Endothelial cell (in vitro differentiated cells): ENCODE results near the gene FRMD4A. TPM values are rescaled to one million over a fixed set of nuclear protein-coding genes. Genes with fewer than 3 reads are reported as not detected.
A peak's percentile ranks its signal among the peaks of the same experiment; 100 is the strongest.

Source experiments
- DNase-seq: peaks from one replicate; pipeline ENCODE4 v3.0.0; 2021; ENCODE audit warnings: low spot score
- H3K27ac Mint-ChIP-seq: one replicate; pipeline ENCODE4 v1.8.0; 2021; ENCODE audit warnings: mixed read lengths, inconsistent platforms; ENCODE audit not compliant: unreplicated experiment
- H3K27me3 Mint-ChIP-seq: one replicate; pipeline ENCODE4 v1.8.0; 2021; ENCODE audit warnings: mild to moderate bottlenecking, moderate library complexity, mixed read lengths, inconsistent platforms; ENCODE audit not compliant: unreplicated experiment
- H3K36me3 Mint-ChIP-seq: one replicate; pipeline ENCODE4 v1.8.0; 2021; ENCODE audit warnings: mild to moderate bottlenecking, low read depth, mixed read lengths, inconsistent platforms; ENCODE audit not compliant: unreplicated experiment
- H3K4me1 Mint-ChIP-seq: one replicate; pipeline ENCODE4 v1.8.0; 2021; ENCODE audit warnings: mild to moderate bottlenecking, mixed read lengths, inconsistent platforms; ENCODE audit not compliant: unreplicated experiment
- H3K4me3 Mint-ChIP-seq: one replicate; pipeline ENCODE4 v1.8.0; 2021; ENCODE audit warnings: mild to moderate bottlenecking, mixed read lengths, inconsistent platforms; ENCODE audit not compliant: unreplicated experiment
- H3K9me3 Mint-ChIP-seq: one replicate; pipeline ENCODE4 v1.8.0; 2021; ENCODE audit warnings: mixed read lengths, inconsistent platforms; ENCODE audit not compliant: unreplicated experiment
- CTCF ChIP-seq: fragments of 200-600 bp; sonication (generic); IDR thresholded peaks from one replicate; pipeline ENCODE4 v1.5.0; 2021; ENCODE audit warnings: antibody characterized with exemption; ENCODE audit not compliant: unreplicated experiment
- total RNA-seq: library from RNA; stranded (reverse); fragmentation: NEBNext Ultra II Directional; extraction: Animal tissue kit (Norgen Biotek cat#: 25700); gene quantifications from one replicate; pipeline ENCODE4 v1.2.1, GENCODE V29; 2021; ENCODE audit not compliant: unreplicated experiment

The FRMD4A gene
- total RNA-seq, 1 donor from 2014 or later, result 68.9 TPM

GRCh38 chr10:13658871-13659685, 671.6 kb downstream of the FRMD4A start:
- DNase-seq, result peak; percentile 38
- Mint-ChIP-seq H3K4me3 (no peak overlapping the region), H3K9me3 (no peaks in the 10 kb centered on the region), H3K27ac (peak overlapping the region; percentile 61), H3K27me3 (no peaks in the 10 kb centered on the region), H3K4me1 (peaks cover 22% of the 10 kb centered on the region), H3K36me3 (peaks cover 47% of the 10 kb centered on the region)
- TF ChIP-seq CTCF, result no peak

- peak overlapping the region; percentile 37 for H3K4me3 Mint-ChIP-seq
- no peaks in the 10 kb centered on the region for H3K27me3 Mint-ChIP-seq
- H3K27ac Mint-ChIP-seq, result no peak overlapping the region
- H3K9me3 Mint-ChIP-seq, result no peaks in the 10 kb centered on the region
- peaks cover 22% of the 10 kb centered on the region for H3K4me1 Mint-ChIP-seq
- DNase-seq, result no peak
- no peak for TF ChIP-seq CTCF
- H3K36me3 Mint-ChIP-seq, result peaks cover 54% of the 10 kb centered on the region
Observed at GRCh38 chr10:13658264-13658663, 672.5 kb downstream of the FRMD4A start.

- no peak for DNase-seq
- H3K9me3 Mint-ChIP-seq, result no peaks in the 10 kb centered on the region
- H3K27ac Mint-ChIP-seq, result no peak overlapping the region
- TF ChIP-seq CTCF, result no peak
- peaks cover 52% of the 10 kb centered on the region for H3K36me3 Mint-ChIP-seq
- peaks cover 22% of the 10 kb centered on the region for H3K4me1 Mint-ChIP-seq
- no peak overlapping the region for H3K4me3 Mint-ChIP-seq
- peaks cover 2% of the 10 kb centered on the region for H3K27me3 Mint-ChIP-seq
Observed at GRCh38 chr10:13657101-13657680, 673.5 kb downstream of the FRMD4A start.

- H3K27me3 Mint-ChIP-seq, result peaks cover 2% of the 10 kb centered on the region
- H3K36me3 Mint-ChIP-seq, result peaks cover 55% of the 10 kb centered on the region
- DNase-seq, result no peak
- H3K4me1 Mint-ChIP-seq, result peaks cover 20% of the 10 kb centered on the region
- no peaks in the 10 kb centered on the region for H3K9me3 Mint-ChIP-seq
- no peak for TF ChIP-seq CTCF
- H3K4me3 Mint-ChIP-seq, result no peak overlapping the region
- H3K27ac Mint-ChIP-seq, result no peak overlapping the region
Observed at GRCh38 chr10:13656337-13657100, 674.2 kb downstream of the FRMD4A start.
